GM18951 (cell line): ENCODE results near the gene VN1R5.
"Not testable (repeated sequence)": the region's sequence is repeated elsewhere in the genome, so short reads cannot be mapped to it uniquely, and the experiment has no call there.

Source experiments
- POLR2A ChIP-seq: IDR thresholded peaks from 4 replicates; pipeline ENCODE4 v1.6.1; 2011; ENCODE audit warnings: mild to moderate bottlenecking; ENCODE audit not compliant: insufficient read length, insufficient read depth; ENCODE audit errors: extremely low read depth
- in situ Hi-C: fragments of 300-500 bp; cut with MboI; formaldehyde crosslinking; loops from one replicate; pipeline ENCODE4 v1.12.0; 2022; ENCODE audit warnings: low sequenced_read_pairs, mixed read lengths, inconsistent platforms; ENCODE audit not compliant: unreplicated experiment

VN1R5 gene

GRCh38 chr1:247288341-247288740 lies 32.5 kb downstream of the VN1R5 start:
- no peak for TF ChIP-seq POLR2A
- in situ Hi-C loops = no loop called here

- in situ Hi-C loops = not testable (repeated sequence)
These were observed 33.5 kb downstream of the VN1R5 start for GRCh38 chr1:247289274-247289892.

- no peak for TF ChIP-seq POLR2A
- in situ Hi-C loops = no loop called here
These were observed 34.7 kb downstream of the VN1R5 start for GRCh38 chr1:247290576-247290975.

- TF ChIP-seq POLR2A = no peak
- in situ Hi-C loops = no loop called here
These were observed 35.3 kb downstream of the VN1R5 start for GRCh38 chr1:247291161-247291560.

- no peak for TF ChIP-seq POLR2A
- in situ Hi-C loops = no loop called here
These were observed 36.1 kb downstream of the VN1R5 start for GRCh38 chr1:247291833-247292561.

GRCh38 chr1:247293047-247293446 lies 37.2 kb downstream of the VN1R5 start:
- TF ChIP-seq POLR2A = no peak

GRCh38 chr1:247294282-247294681 lies 38.4 kb downstream of the VN1R5 start:
- in situ Hi-C loops = no loop called here
- no peak for TF ChIP-seq POLR2A

More at GRCh38 chr1:247293047-247293446, 37.2 kb downstream of the VN1R5 start:
- in situ Hi-C loops = no loop called here

GRCh38 chr1:247295274-247295684 lies 39.4 kb downstream of the VN1R5 start:
- in situ Hi-C loops = no loop called here
- no peak for TF ChIP-seq POLR2A

- no peak for TF ChIP-seq POLR2A
- in situ Hi-C loops = no loop called here
These were observed 39.9 kb downstream of the VN1R5 start for GRCh38 chr1:247295746-247296145.

- TF ChIP-seq POLR2A = no peak
- in situ Hi-C loops = no loop called here
These were observed 40.8 kb downstream of the VN1R5 start for GRCh38 chr1:247296599-247297180.

- no peak for TF ChIP-seq POLR2A
- in situ Hi-C loops = no loop called here
These were observed 41.6 kb downstream of the VN1R5 start for GRCh38 chr1:247297263-247298123.

- in situ Hi-C loops = no loop called here
- no peak for TF ChIP-seq POLR2A
These were observed 42.2 kb downstream of the VN1R5 start for GRCh38 chr1:247298124-247298481.

- TF ChIP-seq POLR2A = no peak
- in situ Hi-C loops = no loop called here
These were observed 42.8 kb downstream of the VN1R5 start for GRCh38 chr1:247298701-247299100.
